ENCODE data around the gene IDH3G. TPM values are rescaled to one million over a fixed set of nuclear protein-coding genes. Genes with fewer than 3 reads are reported as not detected.

The IDH3G gene
- total and polyA plus RNA-seq, 8 donors = 31.0 to 186 (median 54.2) TPM

- H3K4me3 ChIP-seq = peak overlapping the region in 1 of 4 donors; percentile 75
- WGBS, 5 donors = 77 to 90% (median 81%) methylated on average over 3 to 6 of the region's 6 CpGs
- no peak for DNase-seq
- H3K36me3 ChIP-seq = peaks cover 9 to 47% (median 40%) of the 10 kb centered on the region in 4 donors
- TF ChIP-seq, protein P1, sequence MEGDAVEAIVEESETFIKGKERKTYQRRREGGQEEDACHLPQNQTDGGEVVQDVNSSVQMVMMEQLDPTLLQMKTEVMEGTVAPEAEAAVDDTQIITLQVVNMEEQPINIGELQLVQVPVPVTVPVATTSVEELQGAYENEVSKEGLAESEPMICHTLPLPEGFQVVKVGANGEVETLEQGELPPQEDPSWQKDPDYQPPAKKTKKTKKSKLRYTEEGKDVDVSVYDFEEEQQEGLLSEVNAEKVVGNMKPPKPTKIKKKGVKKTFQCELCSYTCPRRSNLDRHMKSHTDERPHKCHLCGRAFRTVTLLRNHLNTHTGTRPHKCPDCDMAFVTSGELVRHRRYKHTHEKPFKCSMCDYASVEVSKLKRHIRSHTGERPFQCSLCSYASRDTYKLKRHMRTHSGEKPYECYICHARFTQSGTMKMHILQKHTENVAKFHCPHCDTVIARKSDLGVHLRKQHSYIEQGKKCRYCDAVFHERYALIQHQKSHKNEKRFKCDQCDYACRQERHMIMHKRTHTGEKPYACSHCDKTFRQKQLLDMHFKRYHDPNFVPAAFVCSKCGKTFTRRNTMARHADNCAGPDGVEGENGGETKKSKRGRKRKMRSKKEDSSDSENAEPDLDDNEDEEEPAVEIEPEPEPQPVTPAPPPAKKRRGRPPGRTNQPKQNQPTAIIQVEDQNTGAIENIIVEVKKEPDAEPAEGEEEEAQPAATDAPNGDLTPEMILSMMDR (IDR thresholded peaks at IDR 0.05) = no peak
- TF ChIP-seq POLR2AphosphoS5 (IDR thresholded peaks at IDR 0.05) (no peak), EP300 (IDR thresholded peaks at IDR 0.05) (no peak), POLR2A (IDR thresholded peaks at IDR 0.05) (no peak)
- H3K4me1 ChIP-seq = peaks cover 18 to 50% (median 36%) of the 10 kb centered on the region in 4 donors
- peak overlapping the region in 1 of 5 donors; percentile 92 for H3K27ac ChIP-seq
- intact Hi-C loops (cut with DNase I; ENCODE audit: low total_unique reads) = no loop called here
- no peaks in the 10 kb centered on the region for H3K27me3 ChIP-seq
- H3K9me3 ChIP-seq = peaks cover 0 to 35% (median 16%) of the 10 kb centered on the region in 4 donors
Measured at GRCh38 chrX:153792368-153792767, 1.8 kb downstream of the IDH3G start.

- WGBS, 5 donors = 71 to 83% (median 79%) methylated on average over 13 to 17 of the region's 17 CpGs
Measured at GRCh38 chrX:153791104-153791852, 2.9 kb downstream of the IDH3G start.

GRCh38 chrX:153789654-153790053 is 4.5 kb downstream of the IDH3G start:
- Histone ChIP-seq H3K4me3 (no peak overlapping the region), H3K9me3 (peaks cover 0 to 8% (median 3%) of the 10 kb centered on the region in 4 donors), H3K27ac (no peak overlapping the region), H3K27me3 (no peaks in the 10 kb centered on the region), H3K4me1 (peaks cover 7 to 29% (median 20%) of the 10 kb centered on the region in 4 donors), H3K36me3 (peaks cover 6 to 64% (median 58%) of the 10 kb centered on the region in 4 donors)
- intact Hi-C loops (cut with DNase I; ENCODE audit: low total_unique reads) = no loop called here
- TF ChIP-seq POLR2AphosphoS5 (IDR thresholded peaks at IDR 0.05) = no peak
- TF ChIP-seq POLR2A (IDR thresholded peaks at IDR 0.05) = no peak
- TF ChIP-seq EP300 (IDR thresholded peaks at IDR 0.05) = no peak
- TF ChIP-seq, protein P1 (IDR thresholded peaks at IDR 0.05) = no peak
- WGBS, 5 donors = 90 to 96% (median 94%) methylated on average over 8 to 12 of the region's 12 CpGs
- no peak for DNase-seq

More at GRCh38 chrX:153791104-153791852, 2.9 kb downstream of the IDH3G start:
- H3K27me3 ChIP-seq = no peaks in the 10 kb centered on the region
- DNase-seq = no peak
- TF ChIP-seq, protein P1 (IDR thresholded peaks at IDR 0.05) = no peak
- TF ChIP-seq POLR2AphosphoS5 (IDR thresholded peaks at IDR 0.05) = no peak
- TF ChIP-seq POLR2A (IDR thresholded peaks at IDR 0.05) = no peak
- no peak for TF ChIP-seq EP300 (IDR thresholded peaks at IDR 0.05)
- H3K9me3 ChIP-seq = peaks cover 0 to 24% (median 11%) of the 10 kb centered on the region in 4 donors
- H3K36me3 ChIP-seq = peaks cover 6 to 47% (median 43%) of the 10 kb centered on the region in 4 donors
- intact Hi-C loops (cut with DNase I; ENCODE audit: low total_unique reads) = no loop called here
- peaks cover 18 to 42% (median 31%) of the 10 kb centered on the region in 4 donors for H3K4me1 ChIP-seq
- H3K27ac ChIP-seq = no peak overlapping the region
- H3K4me3 ChIP-seq = no peak overlapping the region

GRCh38 chrX:153786669-153787068 is 7.5 kb downstream of the IDH3G start:
- H3K9me3 ChIP-seq = no peaks in the 10 kb centered on the region
- no peak overlapping the region for H3K4me3 ChIP-seq
- 60 to 90% (median 87%) methylated on average over 2 to 15 of the region's 15 CpGs for WGBS, 5 donors
- no peak for DNase-seq
- no peak overlapping the region for H3K27ac ChIP-seq
- intact Hi-C loops (cut with DNase I; ENCODE audit: low total_unique reads) = no loop called here
- TF ChIP-seq EP300 (IDR thresholded peaks at IDR 0.05) = no peak
- TF ChIP-seq POLR2AphosphoS5 (IDR thresholded peaks at IDR 0.05) = no peak
- TF ChIP-seq, protein P1 (IDR thresholded peaks at IDR 0.05) = no peak
- no peak for TF ChIP-seq POLR2A (IDR thresholded peaks at IDR 0.05)
- peaks cover 0 to 1% (median 0%) of the 10 kb centered on the region in 3 donors for H3K27me3 ChIP-seq
- peaks cover 0 to 20% (median 8%) of the 10 kb centered on the region in 4 donors for H3K4me1 ChIP-seq
- peaks cover 6 to 77% (median 63%) of the 10 kb centered on the region in 4 donors for H3K36me3 ChIP-seq
